AG20443 (cell line): Measurements from ENCODE around the gene ENTREP1.

Source experiments
- DNase-seq: peaks from one replicate; pipeline ENCODE4 v3.0.0; 2012; ENCODE audit warnings: low spot score, mixed read lengths

Gene ENTREP1

GRCh38 chr9:69319324-69320025, 5.5 kb upstream of the ENTREP1 start:
- DNase-seq = no peak

- no peak for DNase-seq
Observed at GRCh38 chr9:69322256-69322655, 2.8 kb upstream of the ENTREP1 start.

GRCh38 chr9:69323861-69324260, 1.2 kb upstream of the ENTREP1 start:
- no peak for DNase-seq

- DNase-seq = peak; percentile 58
Observed at GRCh38 chr9:69325409-69326212, 596 bp downstream of the ENTREP1 start.

DNA sequence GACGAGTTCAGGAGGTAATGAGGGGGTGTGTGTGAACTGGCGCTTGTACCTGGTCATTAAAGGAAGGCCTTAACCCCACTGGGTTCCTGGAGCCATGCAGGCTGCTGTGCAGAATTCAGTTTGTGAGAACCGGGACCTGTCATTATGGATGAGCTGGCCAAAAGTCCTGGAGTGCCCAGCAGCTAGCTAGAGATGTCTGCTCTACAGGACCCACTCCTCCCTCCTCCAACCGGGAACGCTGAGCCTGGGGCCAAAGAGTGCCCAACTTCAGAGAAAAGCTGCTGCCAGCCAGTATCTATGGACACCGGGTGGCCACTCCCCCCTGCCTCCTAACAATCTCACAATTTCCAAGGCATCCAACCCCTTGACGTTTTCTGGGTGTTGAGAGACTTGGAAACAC, 1.2 kb downstream of the ENTREP1 start:
- DNase-seq = no peak

DNA sequence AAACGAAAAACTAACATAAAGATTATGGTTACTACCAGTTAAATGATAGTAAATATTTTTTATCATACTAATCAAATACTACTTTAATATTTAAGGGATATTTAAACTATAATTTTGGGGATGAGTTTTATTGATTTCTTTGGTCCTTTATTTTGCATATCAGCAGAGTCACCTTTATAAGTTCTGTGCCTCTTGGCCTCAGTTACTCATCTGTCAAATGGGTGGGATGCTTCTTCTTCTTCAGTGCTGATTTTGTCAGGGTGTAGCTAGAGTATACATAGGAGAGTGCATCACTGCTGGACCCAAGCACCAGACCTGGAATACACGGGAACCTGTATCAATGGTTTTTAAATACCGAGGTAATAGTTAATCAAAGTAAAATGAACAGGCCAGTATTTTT, 5.6 kb downstream of the ENTREP1 start:
- no peak for DNase-seq

GRCh38 chr9:69331444-69331843, 6.4 kb downstream of the ENTREP1 start:
- no peak for DNase-seq

DNA sequence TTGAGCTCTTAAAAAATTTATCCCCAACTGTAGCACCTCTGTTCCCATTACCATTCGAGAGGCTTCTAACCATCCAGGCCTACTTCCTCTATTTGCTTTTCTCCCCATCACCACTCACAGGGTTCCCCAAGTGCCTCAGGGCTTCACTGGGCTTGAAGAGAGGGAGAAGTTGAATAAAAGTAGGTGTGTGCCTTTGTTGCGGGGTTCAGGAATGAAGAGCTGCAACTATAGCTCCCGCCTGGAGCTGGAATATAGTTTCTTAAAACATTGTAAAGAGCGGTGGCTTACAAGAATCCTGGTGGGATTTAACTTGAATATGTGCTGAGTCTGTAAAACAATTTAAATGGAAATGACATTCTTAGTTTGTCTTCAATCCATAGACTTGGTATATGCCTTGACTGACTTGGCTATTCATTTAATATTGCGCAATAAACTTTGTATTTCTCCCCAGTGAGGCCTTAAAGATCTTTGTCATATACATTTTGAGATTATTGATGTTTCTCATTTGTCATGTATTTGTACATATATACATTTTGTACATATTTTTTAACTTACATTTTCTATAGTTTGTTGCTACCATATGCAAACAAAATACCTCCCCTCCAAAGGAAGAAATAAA, 7.2 kb downstream of the ENTREP1 start:
- DNase-seq = no peak

DNA sequence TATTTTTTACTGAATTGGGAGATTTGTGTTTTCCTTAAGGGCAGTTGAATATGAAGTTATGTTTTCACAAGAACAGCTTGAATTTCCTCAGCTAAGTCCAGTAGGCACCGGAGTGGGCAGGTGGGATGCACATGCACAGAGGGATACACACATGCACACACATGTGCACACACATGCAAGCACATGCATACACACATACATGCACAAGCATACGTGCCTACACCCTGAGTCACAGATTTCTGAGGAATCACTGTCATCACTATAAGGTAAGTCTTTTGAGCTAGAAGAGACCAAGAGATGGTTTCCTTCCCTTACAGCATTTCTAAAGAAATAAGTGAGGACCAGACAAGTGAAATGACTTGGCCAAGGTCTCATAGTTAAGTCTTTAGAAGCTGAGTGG, 8.7 kb downstream of the ENTREP1 start:
- no peak for DNase-seq

- DNase-seq = no peak
Observed at GRCh38 chr9:69334317-69334716, 9.3 kb downstream of the ENTREP1 start.

- no peak for DNase-seq
Observed at GRCh38 chr9:69339620-69340019, 14.6 kb downstream of the ENTREP1 start.

GRCh38 chr9:69340631-69341030, 15.6 kb downstream of the ENTREP1 start:
- no peak for DNase-seq

DNA sequence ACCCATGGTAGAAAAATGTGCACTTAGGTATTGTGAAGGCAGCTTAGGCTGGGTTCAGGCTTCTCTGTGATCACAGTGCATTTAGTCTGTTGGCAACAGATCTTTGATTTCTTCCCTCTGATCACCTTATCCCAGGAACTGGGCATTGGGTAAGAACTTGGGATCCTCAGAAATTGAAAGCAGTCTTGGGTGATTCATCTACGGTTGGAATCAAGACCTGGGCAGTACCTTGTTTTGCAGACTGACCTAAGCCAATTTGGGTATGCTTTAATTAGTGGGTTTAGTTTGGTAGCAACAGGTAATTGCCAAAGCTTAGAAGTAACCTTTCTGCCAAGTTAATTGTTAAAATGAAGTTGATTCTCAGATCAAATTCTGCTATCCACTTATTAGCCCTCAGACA, 17.8 kb downstream of the ENTREP1 start:
- no peak for DNase-seq

DNA sequence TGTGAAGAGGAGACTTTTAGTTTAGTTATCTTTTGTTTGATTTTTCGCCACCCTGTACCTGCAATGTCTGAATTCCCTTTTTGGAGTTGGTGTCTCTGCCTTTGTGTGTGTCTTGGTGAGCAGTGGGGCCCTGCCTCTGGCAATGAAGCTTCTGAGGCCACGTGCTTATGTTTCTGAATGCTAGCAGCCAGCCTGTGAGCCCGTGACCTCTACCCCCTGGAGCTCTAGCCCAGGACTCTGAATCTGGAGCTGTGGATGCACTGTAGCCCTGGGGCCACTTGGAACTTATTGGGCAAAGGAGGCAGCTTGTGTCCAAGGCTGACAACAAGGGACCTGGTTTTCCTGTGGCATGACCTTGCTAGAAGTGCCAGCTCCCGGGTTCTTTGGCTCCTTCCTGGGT, 19.4 kb downstream of the ENTREP1 start:
- DNase-seq = no peak

DNA sequence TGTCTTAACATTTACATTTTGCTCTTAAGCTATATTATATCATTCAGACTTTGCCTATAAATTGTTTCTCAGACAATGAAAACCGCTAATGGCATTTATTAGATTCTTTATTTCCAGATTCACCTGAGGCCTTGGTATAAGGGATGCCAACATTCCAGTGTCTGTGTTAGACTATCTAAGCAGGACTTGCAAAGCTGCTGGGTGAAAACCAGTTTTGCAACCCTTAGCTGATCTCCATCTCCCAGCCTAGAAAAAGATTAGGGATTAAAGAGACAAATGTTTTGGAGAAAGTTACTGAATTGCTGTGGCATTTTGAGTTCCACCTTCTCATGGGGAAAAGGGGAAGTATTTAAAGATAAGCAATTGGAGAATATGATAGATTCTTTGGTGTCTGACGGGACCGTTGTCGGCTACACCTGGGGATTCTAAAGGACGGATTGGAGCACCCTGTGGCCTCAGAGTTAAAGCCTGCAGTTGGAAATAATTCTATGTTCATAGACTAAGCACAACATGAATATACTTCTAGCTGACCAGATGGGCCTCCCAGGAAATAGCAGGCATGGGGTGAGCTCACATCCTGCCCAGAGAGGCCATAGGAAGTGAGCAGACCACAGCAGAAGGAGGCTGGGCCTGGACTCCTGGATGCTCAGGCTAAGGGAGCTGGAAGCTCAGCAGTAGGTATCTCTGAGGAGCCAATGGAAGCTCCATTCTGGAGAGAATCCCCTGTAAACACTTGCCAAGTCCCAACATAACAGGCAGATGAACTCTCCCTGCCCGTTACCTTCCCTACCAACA, 21.8 kb downstream of the ENTREP1 start:
- DNase-seq = no peak

GRCh38 chr9:69347607-69348006, 22.6 kb downstream of the ENTREP1 start:
- DNase-seq = no peak

DNA sequence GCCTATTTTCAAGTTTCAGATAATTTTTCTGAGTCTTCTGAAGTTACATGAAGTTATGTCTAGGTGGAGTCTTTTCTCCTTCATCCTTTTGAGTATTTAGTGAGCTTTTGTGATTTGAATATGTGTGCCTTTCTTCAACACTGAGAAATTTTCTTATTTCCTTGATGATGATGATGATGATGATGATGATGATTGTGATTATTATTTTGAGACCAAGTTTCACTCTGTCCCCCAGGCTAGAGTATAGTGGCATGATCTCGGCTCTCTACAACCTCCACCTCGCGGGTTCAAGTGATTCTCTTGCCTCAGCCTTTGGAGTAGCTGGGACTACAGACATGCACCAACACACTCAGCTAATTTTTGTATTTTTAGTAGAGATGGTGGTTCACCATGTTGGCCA, 26.2 kb downstream of the ENTREP1 start:
- DNase-seq = no peak

- no peak for DNase-seq
Observed at GRCh38 chr9:69355232-69355631, 30.2 kb downstream of the ENTREP1 start.

DNA sequence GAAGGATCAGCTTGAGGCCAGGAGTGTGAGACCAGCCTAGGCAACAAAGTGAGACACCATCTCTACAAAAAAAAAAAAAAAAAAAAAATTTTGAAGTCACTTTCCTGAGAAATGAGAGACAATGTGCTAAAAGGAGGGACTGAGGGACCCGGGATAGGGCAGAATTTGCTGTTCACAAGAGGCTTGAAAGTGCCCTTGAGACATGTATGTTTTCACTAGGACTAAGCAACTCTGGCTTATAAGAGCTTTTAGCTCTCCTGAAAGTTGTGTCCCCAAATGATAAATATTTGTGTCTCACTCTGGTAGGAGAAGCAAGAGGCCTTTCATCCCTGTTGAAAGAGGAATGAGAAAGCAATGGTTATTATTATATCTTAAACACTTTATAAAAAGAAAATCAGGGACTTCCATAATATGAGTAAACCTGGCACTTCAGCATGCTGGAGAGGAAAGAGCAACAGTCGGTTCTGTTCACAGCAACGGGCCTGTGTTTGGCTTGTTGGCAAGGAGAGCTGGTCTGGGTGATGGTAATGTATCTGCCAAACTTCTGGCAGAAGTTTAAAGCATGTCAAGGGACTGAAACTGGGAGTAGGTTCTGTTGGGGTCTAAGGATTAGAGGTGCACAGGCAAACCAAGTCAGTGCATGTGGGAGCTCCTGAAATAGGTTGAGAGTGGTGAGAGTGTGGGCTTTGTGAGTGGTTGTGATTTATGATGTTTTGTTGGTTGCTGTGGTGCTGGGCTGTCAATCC, 32.2 kb downstream of the ENTREP1 start:
- no peak for DNase-seq

GRCh38 chr9:69357821-69358220, 32.8 kb downstream of the ENTREP1 start:
- no peak for DNase-seq

- DNase-seq = no peak
Observed at GRCh38 chr9:69363191-69363590, 38.2 kb downstream of the ENTREP1 start.
